Type B pancreatic cell (in vitro differentiated cells): Measurements from ENCODE around the gene TMEM256. TPM values are rescaled to one million over a fixed set of nuclear protein-coding genes. Genes with fewer than 3 reads are reported as not detected.

Experiments
- DNase-seq: peaks from one replicate; pipeline ENCODE4 v3.0.0; 2021; ENCODE audit warnings: mixed read lengths; ENCODE audit not compliant: unreplicated experiment; ENCODE audit errors: extremely low spot score
- H3K27ac Mint-ChIP-seq: 2 replicates; pipeline ENCODE4 v1.8.0; 2021; ENCODE audit warnings: mild to moderate bottlenecking, mixed read lengths
- H3K27me3 Mint-ChIP-seq: 2 replicates; pipeline ENCODE4 v1.8.0; 2021; ENCODE audit warnings: mixed read lengths
- H3K36me3 Mint-ChIP-seq: 2 replicates; pipeline ENCODE4 v1.8.0; 2021; ENCODE audit warnings: mixed read lengths
- H3K4me1 Mint-ChIP-seq: one replicate; pipeline ENCODE4 v1.8.0; 2021; ENCODE audit warnings: mixed read lengths; ENCODE audit not compliant: unreplicated experiment
- H3K4me3 Mint-ChIP-seq: 2 replicates; pipeline ENCODE4 v1.8.0; 2021; ENCODE audit warnings: mild to moderate bottlenecking, mixed read lengths
- H3K9me3 Mint-ChIP-seq: 2 replicates; pipeline ENCODE4 v1.8.0; 2021; ENCODE audit warnings: mixed read lengths
- CTCF ChIP-seq: fragments of 200-600 bp; sonication (generic); conservative IDR thresholded peaks from 2 replicates; pipeline ENCODE4 v1.5.0; 2021; ENCODE audit warnings: antibody characterized with exemption, mild to moderate bottlenecking
- total RNA-seq: library from RNA; stranded (reverse); gene quantifications from 2 replicates; pipeline ENCODE4 v1.2.1, GENCODE V29; 2021; ENCODE audit warnings: low replicate concordance

Gene TMEM256
- total RNA-seq, 1 donor from 2014 or later: 89.8 TPM

GRCh38 chr17:7416323-7416722, 12.4 kb upstream of the TMEM256 start:
- DNase-seq: no peak
- TF ChIP-seq CTCF: no peak
- no peaks in the 10 kb centered on the region for H3K9me3 Mint-ChIP-seq
- peaks cover 24% of the 10 kb centered on the region for H3K4me1 Mint-ChIP-seq
- H3K27me3 Mint-ChIP-seq: no peaks in the 10 kb centered on the region
- H3K4me3 Mint-ChIP-seq: no peak overlapping the region
- H3K36me3 Mint-ChIP-seq: peaks cover 9% of the 10 kb centered on the region
- no peak overlapping the region for H3K27ac Mint-ChIP-seq

- Mint-ChIP-seq H3K4me1 (peaks cover 24% of the 10 kb centered on the region), H3K4me3 (no peak overlapping the region), H3K27me3 (no peaks in the 10 kb centered on the region), H3K36me3 (peaks cover 9% of the 10 kb centered on the region), H3K9me3 (no peaks in the 10 kb centered on the region), H3K27ac (no peak overlapping the region)
- no peak for TF ChIP-seq CTCF
- DNase-seq: no peak
Measured at GRCh38 chr17:7415784-7416183, 11.9 kb upstream of the TMEM256 start.

- TF ChIP-seq CTCF: no peak
- Mint-ChIP-seq H3K4me3 (no peak overlapping the region), H3K4me1 (peaks cover 23% of the 10 kb centered on the region)
Measured at GRCh38 chr17:7414837-7415236, 10.9 kb upstream of the TMEM256 start.

DNA sequence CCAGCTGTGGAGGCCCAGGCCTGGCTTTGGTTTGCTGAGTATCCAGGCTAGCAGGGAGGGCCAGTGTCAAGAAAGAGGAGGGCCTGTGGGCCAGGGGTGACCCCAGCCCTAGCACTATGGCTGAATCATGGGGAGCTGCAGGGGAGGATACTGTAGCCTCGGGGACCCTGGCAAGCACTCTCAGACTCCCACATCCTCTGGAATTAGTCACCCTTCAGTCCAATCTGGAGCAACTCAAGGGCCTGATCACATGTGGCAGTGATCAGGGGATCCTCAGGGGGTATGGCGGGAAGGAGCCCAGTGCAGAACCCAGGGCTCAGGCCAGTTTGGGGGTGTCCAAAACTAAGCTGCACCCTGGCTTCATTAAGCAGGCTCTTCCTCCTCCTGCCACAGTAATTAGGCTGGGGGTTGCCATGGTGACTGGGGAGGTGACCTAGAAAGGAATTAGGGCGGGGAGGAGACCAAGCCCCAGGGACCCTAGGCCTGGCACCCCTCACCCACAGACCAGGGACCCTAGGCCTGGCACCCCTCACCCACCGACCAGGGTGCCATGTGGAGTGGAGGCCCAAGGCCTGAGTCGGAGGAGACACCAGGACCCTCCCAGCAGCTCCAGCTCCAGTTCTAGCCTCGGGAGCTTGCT, 9.6 kb upstream of the TMEM256 start:
- Mint-ChIP-seq H3K4me1 (peaks cover 12% of the 10 kb centered on the region), H3K9me3 (no peaks in the 10 kb centered on the region), H3K27me3 (no peaks in the 10 kb centered on the region), H3K4me3 (no peak overlapping the region), H3K36me3 (peaks cover 21% of the 10 kb centered on the region), H3K27ac (no peak overlapping the region)
- TF ChIP-seq CTCF: no peak
- DNase-seq: no peak

More at GRCh38 chr17:7414837-7415236, 10.9 kb upstream of the TMEM256 start:
- Mint-ChIP-seq H3K27ac (no peak overlapping the region), H3K9me3 (no peaks in the 10 kb centered on the region), H3K27me3 (no peaks in the 10 kb centered on the region), H3K36me3 (peaks cover 13% of the 10 kb centered on the region)
- DNase-seq: no peak

GRCh38 chr17:7411427-7411750, 7.5 kb upstream of the TMEM256 start:
- DNase-seq: no peak
- TF ChIP-seq CTCF: no peak
- no peaks in the 10 kb centered on the region for H3K27me3 Mint-ChIP-seq
- no peak overlapping the region for H3K27ac Mint-ChIP-seq
- H3K4me1 Mint-ChIP-seq: peaks cover 12% of the 10 kb centered on the region
- peaks cover 17% of the 10 kb centered on the region for H3K36me3 Mint-ChIP-seq
- no peaks in the 10 kb centered on the region for H3K9me3 Mint-ChIP-seq
- H3K4me3 Mint-ChIP-seq: no peak overlapping the region
